EH (cell line): ENCODE results near the gene CCDC121.

Experiments
- DNase-seq: peaks from one replicate; pipeline ENCODE4 v3.0.0-alpha.2; 2015; ENCODE audit warnings: low read depth

Gene CCDC121

GRCh38 chr2:27628767-27629709, at the start of gene CCDC121, which contains the start of gene GPN1:
Gene CCDC121, minus strand, starts transcription at chr2:27629012. Its CDS starts 1,213 bp downstream, at chr2:27627799.
Gene GPN1, plus strand, starts transcription at chr2:27629050. Its CDS starts 9 bp downstream, at chr2:27629059.
- DNase-seq: peak; percentile 97

- DNase-seq: no peak
Measured at GRCh38 chr2:27672723-27673486, 44.1 kb upstream of the CCDC121 start.

- no peak for DNase-seq
Measured at GRCh38 chr2:27671235-27671634, 42.4 kb upstream of the CCDC121 start.

GRCh38 chr2:27667446-27667845, 38.6 kb upstream of the CCDC121 start:
- no peak for DNase-seq

DNA sequence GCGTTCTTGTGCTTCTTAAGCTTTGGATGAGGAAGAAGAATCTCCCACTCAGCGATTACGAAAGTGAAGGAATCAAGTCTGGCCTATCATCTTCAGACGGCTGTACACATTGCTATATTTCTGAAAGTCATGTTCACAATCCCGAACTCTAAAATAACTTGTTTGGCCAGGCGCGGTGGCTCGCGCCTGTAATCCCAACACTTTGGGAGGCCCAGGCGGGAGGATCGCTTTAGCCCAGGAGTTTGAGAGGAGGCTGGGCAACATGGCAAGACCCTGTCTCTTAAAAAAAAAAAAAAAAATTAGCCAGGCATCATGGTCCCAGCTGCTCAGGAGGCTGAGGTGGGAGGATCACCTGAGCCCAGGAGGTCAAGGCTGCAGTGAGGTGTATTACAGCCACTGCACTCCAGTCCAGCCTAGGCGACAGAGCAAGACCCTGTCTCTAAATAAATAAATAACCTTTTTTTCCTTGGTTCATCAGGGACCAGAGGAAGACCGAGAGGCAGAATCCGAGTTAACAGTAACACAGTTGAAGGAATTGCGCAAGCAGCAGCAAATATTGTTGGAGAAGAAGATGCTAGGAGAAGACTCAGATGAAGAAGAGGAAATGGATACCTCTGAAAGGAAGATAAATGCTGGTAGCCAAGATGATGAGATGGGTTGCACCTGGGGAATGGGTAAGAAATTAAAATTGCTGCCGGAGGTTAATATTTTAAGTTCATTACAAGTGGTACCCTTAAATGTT, 36.0 kb upstream of the CCDC121 start:
- DNase-seq: no peak

- DNase-seq: no peak
Measured at GRCh38 chr2:27664154-27664574, 35.4 kb upstream of the CCDC121 start.

GRCh38 chr2:27663285-27664153, 34.7 kb upstream of the CCDC121 start, which contains the start of the genes SLC4A1AP and SUPT7L:
Gene SLC4A1AP, plus strand, starts transcription at chr2:27663889. Its CDS starts 26 bp downstream, at chr2:27663915.
Gene SUPT7L, minus strand, starts transcription at chr2:27663614. Its CDS starts 1,422 bp downstream, at chr2:27662192.
- DNase-seq: peak; percentile 87

DNA sequence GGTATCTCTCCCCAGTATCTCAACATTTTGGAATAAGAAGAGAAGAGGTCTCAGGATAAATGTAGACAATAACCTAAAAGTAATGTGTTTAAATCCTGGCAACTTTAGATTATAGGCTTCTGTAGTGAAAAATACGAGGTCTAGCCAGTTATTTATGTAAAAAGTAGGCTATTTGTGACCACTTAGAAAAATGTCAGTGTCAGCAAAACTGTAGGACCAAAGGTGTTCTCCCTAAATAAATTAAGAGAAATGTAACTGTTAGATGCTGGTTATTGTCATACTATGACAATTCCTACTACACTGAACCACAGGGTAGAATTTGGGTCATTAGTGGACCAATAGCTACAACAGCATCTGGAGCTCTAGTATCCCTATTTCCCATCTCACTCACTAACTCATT, 32.6 kb upstream of the CCDC121 start:
- DNase-seq: no peak

- DNase-seq: peak; percentile 46
Measured at GRCh38 chr2:27655155-27655951, 26.5 kb upstream of the CCDC121 start.

DNA sequence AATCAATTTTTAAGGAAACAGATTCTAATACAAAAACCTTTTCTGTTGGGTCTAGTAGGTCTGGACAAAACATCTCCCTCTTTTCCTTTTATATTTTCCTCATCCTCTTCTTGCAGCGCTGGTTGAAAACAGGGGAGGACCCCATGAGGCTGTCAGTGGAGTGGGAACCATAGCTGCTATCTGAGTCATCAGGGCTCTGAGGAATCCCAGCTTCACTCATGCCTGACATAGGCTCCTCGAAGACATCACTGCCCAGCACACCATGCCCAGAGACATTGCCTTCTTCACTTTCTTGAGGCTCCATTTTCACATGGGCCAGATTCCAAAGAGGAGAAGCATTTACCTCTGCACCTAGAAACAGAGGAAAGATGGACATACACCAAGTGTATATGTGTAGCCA, 24.6 kb upstream of the CCDC121 start:
- DNase-seq: peak; percentile 22

GRCh38 chr2:27652790-27653189, 24.0 kb upstream of the CCDC121 start:
- DNase-seq: no peak

GRCh38 chr2:27652341-27652740, 23.5 kb upstream of the CCDC121 start:
- no peak for DNase-seq

GRCh38 chr2:27651056-27651455, 22.2 kb upstream of the CCDC121 start:
- no peak for DNase-seq

DNA sequence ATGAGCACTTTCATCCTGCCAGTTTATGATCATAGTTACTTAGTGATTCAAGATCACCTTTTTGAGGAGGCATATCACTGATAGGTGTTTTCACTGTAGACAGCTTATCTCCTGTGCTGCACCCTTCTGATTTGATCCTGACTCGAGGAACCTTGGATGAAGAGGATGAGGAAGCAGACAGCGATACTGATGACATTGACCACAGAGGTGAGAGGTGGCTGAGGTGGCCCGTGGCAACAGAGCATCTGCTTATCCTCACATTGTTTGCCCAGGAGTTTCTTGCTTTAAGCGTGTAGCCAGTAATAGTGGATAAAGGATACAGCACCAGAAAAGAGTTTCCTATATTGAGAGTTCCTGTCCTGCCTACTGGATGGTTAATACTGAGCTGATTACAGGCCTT, 18.9 kb upstream of the CCDC121 start:
- no peak for DNase-seq

GRCh38 chr2:27647289-27647688, 18.5 kb upstream of the CCDC121 start:
- peak; percentile 45 for DNase-seq

DNA sequence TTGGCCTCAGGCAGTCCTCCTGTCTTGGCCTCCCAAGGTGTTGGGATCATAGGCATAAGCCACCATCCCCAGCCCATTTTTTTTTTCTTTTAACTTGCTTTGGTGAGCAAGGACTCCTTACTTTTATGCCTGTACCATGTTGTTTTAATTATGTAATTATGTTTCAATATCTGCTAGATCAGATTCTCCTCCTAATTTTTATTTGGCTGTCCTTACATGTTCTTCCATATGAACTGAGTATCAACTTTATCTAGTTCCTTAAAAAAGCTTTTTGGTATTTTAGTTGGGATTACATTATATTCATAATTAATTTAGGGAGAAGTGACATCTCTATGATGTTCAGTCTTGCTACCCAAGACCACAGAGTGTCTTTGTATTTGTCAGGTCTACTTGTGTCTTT, 16.4 kb upstream of the CCDC121 start:
- no peak for DNase-seq

DNA sequence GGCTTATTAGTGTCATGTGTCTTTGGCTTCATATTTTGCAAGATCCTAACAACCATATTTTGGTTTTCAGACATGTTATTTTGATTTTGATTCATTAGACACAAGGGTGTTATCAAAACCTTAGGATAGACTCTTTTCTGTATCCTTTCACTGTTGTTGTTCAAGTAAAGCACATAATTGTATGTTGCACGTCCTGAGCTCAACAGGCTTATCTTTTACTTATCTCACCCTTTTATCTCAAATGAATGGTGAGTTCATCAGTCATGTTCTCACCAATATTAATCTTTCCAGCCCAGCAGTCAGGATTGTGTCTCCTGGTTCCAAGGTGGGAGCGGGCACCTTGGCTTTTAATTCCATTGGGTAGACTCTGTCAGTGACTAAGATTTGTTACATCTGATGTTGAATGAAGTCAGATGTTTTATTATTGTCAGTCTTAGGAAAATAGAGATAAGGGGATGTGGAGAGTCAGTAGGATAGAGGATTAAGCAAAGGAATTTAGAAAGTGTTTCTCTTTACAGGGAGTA, 12.0 kb upstream of the CCDC121 start:
- no peak for DNase-seq

DNA sequence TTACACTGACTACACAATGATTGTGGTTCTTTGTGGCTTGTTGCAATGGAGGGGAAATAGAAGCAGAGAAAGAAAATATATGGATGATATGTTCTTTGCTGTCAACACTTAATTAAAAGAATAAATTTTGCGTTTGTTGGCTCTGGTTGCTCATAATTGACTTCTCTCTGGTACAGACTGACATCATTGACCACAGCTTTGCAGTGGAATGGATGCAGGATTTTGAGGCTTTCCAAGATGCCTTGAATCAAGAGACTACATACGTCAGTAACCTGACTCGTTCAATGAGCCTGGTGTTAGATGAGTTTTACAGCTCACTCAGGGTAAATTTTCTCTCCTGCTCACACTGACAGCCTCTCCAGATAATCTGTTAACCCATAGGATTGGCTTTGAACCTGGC, 9.9 kb upstream of the CCDC121 start:
- peak; percentile 54 for DNase-seq

DNA sequence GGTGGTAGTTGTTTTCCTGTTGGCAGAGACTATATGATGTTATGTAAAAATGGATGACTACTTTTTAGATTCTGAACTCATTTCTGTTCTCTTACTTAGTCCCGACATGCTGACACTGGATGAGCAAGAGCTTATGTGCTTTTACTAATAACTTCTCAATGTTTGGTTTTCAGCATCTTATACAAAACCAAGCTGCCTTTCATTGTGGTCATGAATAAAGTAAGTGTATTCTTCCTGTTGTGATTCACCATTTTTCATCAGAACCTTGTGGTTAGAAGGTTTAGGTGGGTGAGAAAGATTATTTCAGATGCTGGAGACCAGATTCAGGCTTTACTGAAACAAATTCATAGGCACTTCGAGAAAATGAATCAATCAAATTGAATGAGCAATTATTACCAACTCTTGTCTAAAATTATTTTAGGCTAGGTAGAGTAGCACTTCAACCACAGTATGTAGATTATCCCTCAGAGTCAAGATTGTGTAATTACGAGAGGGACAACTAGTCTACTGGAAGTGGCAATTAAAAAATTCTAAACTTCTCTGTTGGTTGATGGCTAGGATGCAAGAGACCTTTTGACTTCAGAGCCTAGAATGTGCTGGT, 9.3 kb upstream of the CCDC121 start:
- DNase-seq: peak; percentile 36
